HEK293 (cell line): ENCODE data around the gene MAGEB6.

Experiments
- CTCF ChIA-PET: fragments of 350-600 bp; formaldehyde crosslinking; extraction: SDS; loops from one replicate; lab custom pipeline; 2021; ENCODE audit warnings: antibody characterized with exemption; lab: Yijun Ruan, JAX
- POLR2A ChIA-PET: fragments of 300-600 bp; formaldehyde crosslinking; extraction: SDS; loops from one replicate; lab custom pipeline; 2020; ENCODE audit warnings: antibody characterized with exemption, inconsistent platforms; lab: Yijun Ruan, JAX
- H3K27ac ChIP-seq: fragments of 200-500 bp; sonication (Bioruptor generic); 2 replicates; pipeline ENCODE4 v1.5.1; 2014; ENCODE audit warnings: low read depth, low read length, control low read depth, inconsistent platforms; ENCODE audit errors: extremely low read depth
- H3K36me3 ChIP-seq, 2 experiments: fragments of 200-500 bp in 1 of 2; sonication (Bioruptor generic) in 1 of 2; 1 replicate in 1 of 2; 2 replicates in 1 of 2; pipeline ENCODE4 v1.5.1; 2014 to 2017; ENCODE audit warnings: inconsistent platforms in 2 of 2, low read length in 2 of 2; ENCODE audit not compliant: control insufficient read depth in 2 of 2, insufficient read depth in 1 of 2
- H3K4me1 ChIP-seq: fragments of 200-500 bp; sonication (Bioruptor generic); 2 replicates; pipeline ENCODE4 v1.5.1; 2014; ENCODE audit warnings: mild to moderate bottlenecking, low read length, inconsistent platforms; ENCODE audit not compliant: control insufficient read depth, insufficient read depth
- H3K4me3 ChIP-seq: 2 replicates; pipeline ENCODE4 v1.5.1; 2011; ENCODE audit warnings: low read depth, mild to moderate bottlenecking, control low read depth, low read length, moderate library complexity
- H3K9me3 ChIP-seq: fragments of 200-500 bp; sonication (Bioruptor generic); 2 replicates; pipeline ENCODE4 v1.5.1; 2014; ENCODE audit warnings: low read depth, low read length, inconsistent platforms; ENCODE audit not compliant: control insufficient read depth, insufficient read depth
- MYNN ChIP-seq: fragments of 450-650 bp; formaldehyde crosslinking; IDR thresholded peaks from 2 replicates; pipeline ENCODE4 v1.5.1; 2016; ENCODE audit warnings: missing biosample characterization, missing genetic modification characterization, borderline replicate concordance
- PBX3 ChIP-seq: sonication (generic); formaldehyde crosslinking; IDR thresholded peaks from 2 replicates; pipeline ENCODE4 v1.8.1; 2022; ENCODE audit warnings: mild to moderate bottlenecking, moderate library complexity, missing genetic modification reagents
- SCRT1 ChIP-seq: fragments of 450-650 bp; formaldehyde crosslinking; IDR thresholded peaks from 2 replicates; pipeline ENCODE4 v1.5.1; 2016; ENCODE audit warnings: missing biosample characterization, missing genetic modification characterization, borderline replicate concordance
- ZBTB26 ChIP-seq: fragments of 450-650 bp; formaldehyde crosslinking; optimal IDR thresholded peaks from 2 replicates; pipeline ENCODE3; 2016; ENCODE audit warnings: missing biosample characterization, mild to moderate bottlenecking, missing genetic modification characterization
- ZBTB49 ChIP-seq: fragments of 450-650 bp; formaldehyde crosslinking; IDR thresholded peaks from 2 replicates; pipeline ENCODE4 v1.5.1; 2016; ENCODE audit warnings: missing biosample characterization, missing genetic modification characterization, low read depth
- ZFP3 ChIP-seq: fragments of 450-650 bp; formaldehyde crosslinking; IDR thresholded peaks from 2 replicates; pipeline ENCODE4 v1.5.1; 2016; ENCODE audit warnings: low read depth, missing biosample characterization, missing genetic modification characterization
- ZNF133 ChIP-seq: fragments of 450-650 bp; formaldehyde crosslinking; IDR thresholded peaks from 2 replicates; pipeline ENCODE4 v1.5.1; 2016; ENCODE audit warnings: missing biosample characterization, missing genetic modification characterization
- ZNF280C ChIP-seq: fragments of 450-650 bp; formaldehyde crosslinking; IDR thresholded peaks from 2 replicates; pipeline ENCODE4 v1.5.1; 2016; ENCODE audit warnings: missing biosample characterization, missing genetic modification characterization
- ZNF391 ChIP-seq: fragments of 450-650 bp; formaldehyde crosslinking; IDR thresholded peaks from 2 replicates; pipeline ENCODE4 v1.5.1; 2016; ENCODE audit warnings: low read depth, missing biosample characterization, missing genetic modification characterization, borderline replicate concordance
- ZNF501 ChIP-seq: fragments of 450-650 bp; formaldehyde crosslinking; IDR thresholded peaks from 2 replicates; pipeline ENCODE4 v1.5.1; 2016; ENCODE audit warnings: missing biosample characterization, missing genetic modification characterization
- ZNF529 ChIP-seq: fragments of 450-650 bp; formaldehyde crosslinking; IDR thresholded peaks from 2 replicates; pipeline ENCODE4 v1.5.1; 2017; ENCODE audit warnings: missing genetic modification characterization, missing biosample characterization; ENCODE audit not compliant: insufficient replicate concordance
- ZNF580 ChIP-seq: fragments of 450-650 bp; formaldehyde crosslinking; IDR thresholded peaks from 2 replicates; pipeline ENCODE4 v1.5.1; 2016; ENCODE audit warnings: missing biosample characterization, missing genetic modification characterization
- ZNF610 ChIP-seq: fragments of 450-650 bp; formaldehyde crosslinking; IDR thresholded peaks from 2 replicates; pipeline ENCODE4 v1.5.1; 2016; ENCODE audit warnings: missing biosample characterization, missing genetic modification characterization, borderline replicate concordance
- ZNF747 ChIP-seq: fragments of 450-650 bp; formaldehyde crosslinking; IDR thresholded peaks from 2 replicates; pipeline ENCODE4 v1.5.1; 2016; ENCODE audit warnings: missing biosample characterization, missing genetic modification characterization
- ZNF776 ChIP-seq: fragments of 450-650 bp; formaldehyde crosslinking; IDR thresholded peaks from 2 replicates; pipeline ENCODE4 v1.5.0; 2017; ENCODE audit warnings: missing biosample characterization, missing genetic modification characterization, borderline replicate concordance
- TF ChIP-seq, protein P1 (sequence below): fragments of 450-650 bp; formaldehyde crosslinking; IDR thresholded peaks from 2 replicates; pipeline ENCODE4 v1.5.1; 2016; ENCODE audit warnings: missing biosample characterization, missing genetic modification characterization
- TF ChIP-seq, protein P2 (sequence below): fragments of 450-650 bp; formaldehyde crosslinking; IDR thresholded peaks from 2 replicates; pipeline ENCODE4 v1.5.1; 2017; ENCODE audit warnings: missing biosample characterization, mild to moderate bottlenecking, missing genetic modification characterization, moderate library complexity
- TF ChIP-seq, protein P3 (sequence below): fragments of 450-650 bp; formaldehyde crosslinking; IDR thresholded peaks from 2 replicates; pipeline ENCODE4 v1.5.1; 2016; ENCODE audit warnings: missing biosample characterization, missing genetic modification characterization

The MAGEB6 gene

DNA sequence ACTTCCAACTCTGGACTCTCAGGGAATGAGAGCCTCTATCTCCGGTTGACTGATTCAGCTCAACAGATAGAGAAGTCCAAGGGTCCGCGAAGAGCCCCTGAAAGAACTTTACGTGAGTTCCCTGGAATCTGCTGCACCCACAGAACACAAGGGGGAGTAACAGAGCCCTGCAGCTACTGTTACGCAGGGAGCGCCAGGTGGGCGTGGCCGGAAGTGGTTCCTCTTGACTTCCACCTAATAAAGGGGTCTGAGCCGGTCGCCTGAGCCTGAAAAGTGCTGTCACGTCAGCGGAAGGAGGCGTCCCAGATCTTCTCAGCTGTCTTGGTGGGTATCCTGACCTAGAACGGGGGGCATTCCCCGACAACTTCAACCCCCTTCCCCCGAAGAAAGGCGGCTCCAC, at the start of gene MAGEB6:
Gene MAGEB6 (plus strand): TSS at position 237 of the 400 bp plus-strand sequence. CDS start 1,407 bp downstream, outside the sequence.
- CTCF ChIA-PET: no interaction called here

GRCh38 chrX:26146024-26146423, 46.2 kb upstream of the MAGEB6 start:
- Histone ChIP-seq H3K4me1 (no peaks in the 10 kb centered on the region), H3K27ac (no peak overlapping the region), H3K4me3 (no peak overlapping the region), H3K9me3 (no peaks in the 10 kb centered on the region), H3K36me3 (no peaks in the 10 kb centered on the region)
- CTCF ChIA-PET: no interaction called here
- no peak for TF ChIP-seq ZNF280C (tag by site-specific recombination)
- no peak for TF ChIP-seq ZNF580
- no peak for TF ChIP-seq ZNF133
- TF ChIP-seq SCRT1 (tag by site-specific recombination): no peak
- TF ChIP-seq ZFP3: no peak
- TF ChIP-seq, protein P1, sequence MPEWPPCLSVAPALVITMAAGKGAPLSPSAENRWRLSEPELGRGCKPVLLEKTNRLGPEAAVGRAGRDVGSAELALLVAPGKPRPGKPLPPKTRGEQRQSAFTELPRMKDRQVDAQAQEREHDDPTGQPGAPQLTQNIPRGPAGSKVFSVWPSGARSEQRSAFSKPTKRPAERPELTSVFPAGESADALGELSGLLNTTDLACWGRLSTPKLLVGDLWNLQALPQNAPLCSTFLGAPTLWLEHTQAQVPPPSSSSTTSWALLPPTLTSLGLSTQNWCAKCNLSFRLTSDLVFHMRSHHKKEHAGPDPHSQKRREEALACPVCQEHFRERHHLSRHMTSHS (tag by site-specific recombination): no peak
- TF ChIP-seq, protein P2, sequence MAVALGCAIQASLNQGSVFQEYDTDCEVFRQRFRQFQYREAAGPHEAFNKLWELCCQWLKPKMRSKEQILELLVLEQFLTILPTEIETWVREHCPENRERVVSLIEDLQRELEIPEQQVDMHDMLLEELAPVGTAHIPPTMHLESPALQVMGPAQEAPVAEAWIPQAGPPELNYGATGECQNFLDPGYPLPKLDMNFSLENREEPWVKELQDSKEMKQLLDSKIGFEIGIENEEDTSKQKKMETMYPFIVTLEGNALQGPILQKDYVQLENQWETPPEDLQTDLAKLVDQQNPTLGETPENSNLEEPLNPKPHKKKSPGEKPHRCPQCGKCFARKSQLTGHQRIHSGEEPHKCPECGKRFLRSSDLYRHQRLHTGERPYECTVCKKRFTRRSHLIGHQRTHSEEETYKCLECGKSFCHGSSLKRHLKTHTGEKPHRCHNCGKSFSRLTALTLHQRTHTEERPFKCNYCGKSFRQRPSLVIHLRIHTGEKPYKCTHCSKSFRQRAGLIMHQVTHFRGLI (tag by site-specific recombination): no peak
- no peak for TF ChIP-seq ZBTB26 (tag by site-specific recombination)
- no peak for TF ChIP-seq ZNF529 (tag by site-specific recombination)
- TF ChIP-seq, protein P3, sequence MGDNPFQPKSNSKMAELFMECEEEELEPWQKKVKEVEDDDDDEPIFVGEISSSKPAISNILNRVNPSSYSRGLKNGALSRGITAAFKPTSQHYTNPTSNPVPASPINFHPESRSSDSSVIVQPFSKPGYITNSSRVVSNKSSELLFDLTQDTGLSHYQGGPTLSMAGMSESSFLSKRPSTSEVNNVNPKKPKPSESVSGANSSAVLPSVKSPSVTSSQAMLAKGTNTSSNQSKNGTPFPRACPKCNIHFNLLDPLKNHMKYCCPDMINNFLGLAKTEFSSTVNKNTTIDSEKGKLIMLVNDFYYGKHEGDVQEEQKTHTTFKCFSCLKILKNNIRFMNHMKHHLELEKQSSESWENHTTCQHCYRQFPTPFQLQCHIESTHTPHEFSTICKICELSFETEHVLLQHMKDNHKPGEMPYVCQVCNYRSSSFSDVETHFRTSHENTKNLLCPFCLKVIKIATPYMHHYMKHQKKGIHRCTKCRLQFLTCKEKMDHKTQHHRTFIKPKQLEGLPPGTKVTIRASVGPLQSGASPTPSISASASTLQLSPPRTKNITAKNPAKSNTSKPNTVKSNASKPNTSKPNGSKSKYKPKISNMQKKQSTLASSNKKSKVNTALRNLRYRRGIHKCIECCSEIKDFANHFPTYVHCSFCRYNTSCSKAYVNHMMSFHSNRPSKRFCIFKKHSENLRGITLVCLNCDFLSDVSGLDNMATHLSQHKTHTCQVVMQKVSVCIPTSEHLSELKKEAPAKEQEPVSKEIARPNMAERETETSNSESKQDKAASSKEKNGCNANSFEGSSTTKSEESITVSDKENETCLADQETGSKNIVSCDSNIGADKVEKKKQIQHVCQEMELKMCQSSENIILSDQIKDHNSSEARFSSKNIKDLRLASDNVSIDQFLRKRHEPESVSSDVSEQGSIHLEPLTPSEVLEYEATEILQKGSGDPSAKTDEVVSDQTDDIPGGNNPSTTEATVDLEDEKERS: no peak
- TF ChIP-seq ZNF391 (tag by site-specific recombination): no peak
- no peak for TF ChIP-seq PBX3 (CRISPR knock-in tag)
- TF ChIP-seq ZBTB49 (tag by site-specific recombination): no peak
- TF ChIP-seq ZNF610 (tag by site-specific recombination): no peak
- no peak for TF ChIP-seq ZNF776 (tag by site-specific recombination)
- POLR2A ChIA-PET: no interaction called here

More for the DNA sequence above, at the start of gene MAGEB6:
- Histone ChIP-seq H3K9me3 (no peaks in the 10 kb centered on the region), H3K27ac (no peak within 1 kb of the TSS), H3K4me1 (no peaks in the 10 kb centered on the region), H3K36me3 (no peaks in the 10 kb centered on the region), H3K4me3 (no peak within 1 kb of the TSS)
- TF ChIP-seq ZNF501 (tag by site-specific recombination) (no peak), MYNN (tag by site-specific recombination) (no peak), ZNF747 (tag by site-specific recombination) (no peak)
- POLR2A ChIA-PET: no interaction called here
